Activated effector memory CD4-positive, alpha-beta T cell treated with anti-CD3 and anti-CD28 coated beads, Interleukin-2, amount 50 U/mL, for 16 hours (primary cell): ENCODE data around the gene ZC3H12D.
"Not testable (repeated sequence)": the region's sequence is repeated elsewhere in the genome, so short reads cannot be mapped to it uniquely, and the experiment has no call there.

Source experiments
- DNase-seq: peaks from one replicate; pipeline ENCODE4 v3.0.0-alpha.2; 2020

ZC3H12D gene

GRCh38 chr6:149483334-149483725, 1.5 kb downstream of the ZC3H12D start:
- DNase-seq: peak; percentile 59

- DNase-seq: peak; percentile 78
Observed at GRCh38 chr6:149482545-149483333, 2.1 kb downstream of the ZC3H12D start.

- DNase-seq: peak; percentile 85
Observed at GRCh38 chr6:149480502-149481280, 4.1 kb downstream of the ZC3H12D start.

GRCh38 chr6:149478631-149479314, 6.0 kb downstream of the ZC3H12D start:
- peak; percentile 61 for DNase-seq

- peak; percentile 61 for DNase-seq
Observed at GRCh38 chr6:149477544-149477943, 7.3 kb downstream of the ZC3H12D start.

- DNase-seq: peak; percentile 61
Observed at GRCh38 chr6:149476789-149477455, 7.9 kb downstream of the ZC3H12D start.

- DNase-seq: peak; percentile 67
Observed at GRCh38 chr6:149474108-149474935, 10.5 kb downstream of the ZC3H12D start.

- DNase-seq: peak; percentile 69
Observed at GRCh38 chr6:149473080-149474052, 11.4 kb downstream of the ZC3H12D start.

- no peak for DNase-seq
Observed at GRCh38 chr6:149472241-149472640, 12.6 kb downstream of the ZC3H12D start.

GRCh38 chr6:149471801-149472200, 13.0 kb downstream of the ZC3H12D start:
- no peak for DNase-seq

- no peak for DNase-seq
Observed at GRCh38 chr6:149470948-149471347, 13.9 kb downstream of the ZC3H12D start.

- no peak for DNase-seq
Observed at GRCh38 chr6:149468179-149468578, 16.6 kb downstream of the ZC3H12D start.

GRCh38 chr6:149467265-149467664, 17.5 kb downstream of the ZC3H12D start:
- no peak for DNase-seq

- peak; percentile 76 for DNase-seq
Observed at GRCh38 chr6:149464411-149464810, 20.4 kb downstream of the ZC3H12D start.

- DNase-seq: no peak
Observed at GRCh38 chr6:149463781-149464180, 21.0 kb downstream of the ZC3H12D start.

- not testable (repeated sequence) for DNase-seq
Observed at GRCh38 chr6:149462712-149463111, 22.1 kb downstream of the ZC3H12D start.

- no peak for DNase-seq
Observed at GRCh38 chr6:149461670-149462069, 23.1 kb downstream of the ZC3H12D start.

GRCh38 chr6:149460249-149460648, 24.6 kb downstream of the ZC3H12D start:
- DNase-seq: peak; percentile 45

GRCh38 chr6:149459761-149460160, 25.1 kb downstream of the ZC3H12D start:
- DNase-seq: peak; percentile 36

- peak; percentile 64 for DNase-seq
Observed at GRCh38 chr6:149458806-149459205, 26.0 kb downstream of the ZC3H12D start.

GRCh38 chr6:149458196-149458595, 26.6 kb downstream of the ZC3H12D start:
- peak; percentile 37 for DNase-seq
